CD4-positive, alpha-beta T cell treated with Interleukin-4 for 4 hours (primary cell): ENCODE measurements around the gene NCAPH2.
A peak's percentile ranks its signal among the peaks of the same experiment; 100 is the strongest.

Source experiments
- DNase-seq: peaks from one replicate; pipeline ENCODE4 v3.0.0-alpha.2; 2020

Gene NCAPH2

DNA sequence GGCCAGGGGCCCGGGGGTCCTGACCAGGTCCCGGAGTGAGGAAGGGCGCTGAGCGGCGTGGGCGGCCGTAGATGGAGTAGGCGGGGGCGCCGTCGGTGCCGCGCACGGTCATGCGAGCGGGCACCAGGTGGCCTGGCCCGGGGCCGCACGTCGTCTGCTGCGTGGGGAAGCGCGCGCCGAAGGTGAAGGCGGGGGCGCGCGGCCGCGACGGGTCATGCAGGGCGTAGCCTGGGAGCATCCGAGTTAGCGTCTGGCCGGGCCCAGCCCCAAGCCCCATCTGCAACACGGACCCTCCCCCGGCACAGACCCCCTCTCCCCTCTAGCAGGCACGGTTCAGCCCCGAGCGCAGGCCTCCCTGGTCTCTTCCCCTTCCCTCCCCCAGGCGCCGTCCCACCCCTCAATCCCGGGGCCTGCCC is 23.5 kb downstream of the NCAPH2 start:
- peak; percentile 59 for DNase-seq

DNA sequence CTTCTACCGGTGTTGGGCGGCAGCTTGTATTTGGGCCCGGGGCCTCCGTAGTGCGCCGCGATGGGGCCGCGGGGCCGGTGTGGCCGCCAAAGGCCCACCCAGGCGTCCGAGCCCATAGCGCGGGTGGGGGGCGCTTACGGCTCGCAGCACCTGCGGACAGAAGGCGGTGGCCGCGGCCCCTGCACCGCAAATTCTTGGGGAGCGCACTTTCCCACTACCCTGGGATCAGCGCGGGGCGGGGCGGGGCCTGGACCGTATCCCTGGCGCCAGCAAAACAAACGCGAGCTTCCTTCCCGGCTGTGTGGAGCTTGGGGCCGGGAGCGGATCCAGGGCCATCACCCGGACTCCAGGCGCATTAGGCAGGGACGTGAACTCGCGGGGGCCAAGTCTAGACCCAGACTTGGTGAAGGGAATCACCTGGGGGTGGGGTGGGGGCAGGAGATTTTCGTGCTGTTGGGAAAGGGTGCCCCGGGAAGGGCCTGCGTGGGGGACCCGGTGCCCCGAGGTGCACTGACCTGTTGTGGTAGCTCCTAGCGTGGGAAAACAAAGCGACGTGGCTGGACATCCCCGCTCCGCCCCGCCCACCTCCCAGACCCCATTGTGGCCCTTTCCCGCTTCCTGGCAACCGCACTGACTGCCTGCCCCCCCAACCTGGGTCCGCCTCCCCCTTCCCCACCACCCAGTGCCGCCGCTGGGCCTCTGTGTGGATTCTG is 24.1 kb downstream of the NCAPH2 start:
- no peak for DNase-seq

DNA sequence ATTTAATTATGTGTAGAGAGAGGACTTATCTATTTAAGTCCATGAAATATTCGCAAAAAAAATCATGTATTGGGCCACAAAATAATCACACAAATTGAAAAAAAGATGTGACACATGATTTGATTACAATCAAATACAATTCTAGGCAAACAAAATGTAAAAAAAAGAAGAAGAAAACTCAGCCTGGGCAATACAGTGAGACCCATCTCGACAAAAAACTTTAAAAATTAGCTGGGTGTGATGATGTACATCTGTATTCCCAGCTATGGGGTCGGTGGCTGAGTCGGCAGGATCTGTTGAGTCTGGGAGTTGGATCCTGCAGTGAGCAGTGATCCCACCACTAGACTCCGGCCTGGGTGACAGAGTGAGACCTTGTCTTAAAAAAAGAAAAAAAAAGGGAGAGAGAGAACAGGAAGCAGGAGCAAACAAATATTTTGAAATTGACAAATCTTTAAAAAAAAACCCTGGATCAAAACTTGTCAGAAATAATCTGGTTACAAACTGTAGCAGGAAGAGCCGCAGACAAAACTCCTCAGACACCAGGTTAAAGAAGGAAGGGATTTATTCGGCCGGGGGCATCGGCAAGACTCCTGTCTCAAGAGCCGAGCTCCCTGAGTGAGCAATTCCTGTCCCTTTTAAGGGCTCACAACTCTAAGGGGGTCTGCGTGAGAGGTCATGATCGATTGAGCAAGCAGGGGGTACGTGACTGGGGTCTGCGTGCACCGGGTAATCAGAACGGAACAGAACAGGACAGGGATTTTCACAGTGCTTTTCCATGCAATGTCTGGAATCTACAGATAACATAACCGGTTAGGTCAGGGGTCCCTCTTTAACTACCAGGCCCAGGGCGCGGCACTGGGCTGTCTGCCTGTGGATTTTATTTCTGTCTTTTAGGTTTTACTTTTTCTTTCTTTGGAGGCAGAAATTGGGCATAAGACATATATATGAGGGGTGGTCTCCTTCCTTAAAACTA is 25.1 kb downstream of the NCAPH2 start:
- no peak for DNase-seq

DNA sequence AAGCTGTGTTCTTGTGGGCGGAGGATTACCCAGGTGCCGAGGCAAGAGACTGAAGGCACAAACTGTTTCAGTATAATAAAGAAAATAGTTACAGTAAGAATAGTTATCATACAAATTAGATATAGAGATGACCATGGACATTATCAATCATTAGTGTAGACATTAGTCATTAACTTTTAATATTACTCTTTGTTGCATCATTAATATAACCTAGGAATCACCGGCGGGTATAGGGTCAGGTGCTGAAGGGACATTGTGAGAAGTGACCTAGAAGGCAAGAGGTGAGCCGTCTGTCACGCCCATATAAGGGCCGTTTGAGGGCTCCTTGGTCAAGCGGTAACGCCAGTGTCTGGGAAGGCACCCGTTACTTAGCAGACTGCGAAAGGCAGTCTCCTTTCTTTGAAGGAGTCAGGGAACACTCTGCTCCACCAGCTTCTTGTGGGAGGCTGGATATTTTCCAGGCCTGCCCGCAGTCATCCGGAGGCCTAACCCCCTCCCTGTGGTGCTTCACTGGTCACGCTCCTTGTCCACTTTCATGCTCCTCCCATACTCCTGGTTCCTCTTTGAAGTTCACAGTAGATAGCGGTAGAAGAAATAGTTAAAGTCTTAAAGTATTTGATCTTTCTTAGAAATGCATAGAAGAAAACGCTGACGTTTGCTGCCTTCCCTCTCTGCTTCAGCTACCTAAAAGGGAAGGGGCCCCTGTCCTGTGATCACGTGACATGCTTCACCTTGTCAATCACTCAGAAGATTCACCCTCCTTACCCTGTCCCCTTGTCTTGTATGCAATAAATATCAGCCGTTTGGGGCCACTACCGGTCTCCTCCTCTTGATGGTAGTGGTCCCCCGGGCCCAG is 26.1 kb downstream of the NCAPH2 start:
- DNase-seq: peak; percentile 39

DNA sequence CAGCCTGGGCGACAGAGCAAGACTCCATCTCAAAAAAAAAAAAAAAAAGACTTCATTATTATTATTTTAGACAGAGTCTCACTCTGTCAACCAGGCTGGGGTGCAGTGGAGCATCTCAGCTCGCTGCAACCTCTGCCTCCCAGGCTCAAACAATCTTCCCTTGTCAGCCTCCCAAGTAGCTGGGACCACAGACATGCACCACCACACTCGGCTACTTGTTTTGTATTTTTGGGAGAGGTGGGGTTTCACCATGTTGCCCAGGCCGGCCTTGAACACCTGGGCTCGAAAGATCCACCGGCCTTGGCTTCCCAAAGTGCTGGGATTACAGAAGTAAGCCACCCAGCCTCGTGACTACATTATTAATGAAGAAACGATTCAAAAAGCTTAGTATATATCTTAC is 27.1 kb downstream of the NCAPH2 start:
- DNase-seq: no peak

DNA sequence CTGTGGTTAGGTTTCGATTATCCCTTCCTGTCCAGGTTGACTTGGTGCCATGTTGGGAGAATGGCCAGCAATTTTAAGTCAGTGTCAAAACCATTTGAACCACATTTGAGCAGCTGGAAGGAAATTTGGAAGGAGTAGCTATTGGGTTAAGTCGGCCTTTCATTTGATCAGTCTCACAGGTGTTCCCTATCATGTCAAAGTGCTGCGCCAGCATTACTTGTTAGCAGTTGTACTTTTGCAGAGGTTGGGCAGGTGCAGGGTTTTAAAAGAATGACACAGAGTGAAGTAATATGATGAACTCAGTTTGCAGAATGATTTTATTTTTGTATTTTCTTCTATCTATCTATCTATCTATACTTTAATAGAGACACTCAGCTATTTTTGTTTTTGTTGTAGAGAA is 28.2 kb downstream of the NCAPH2 start:
- no peak for DNase-seq

DNA sequence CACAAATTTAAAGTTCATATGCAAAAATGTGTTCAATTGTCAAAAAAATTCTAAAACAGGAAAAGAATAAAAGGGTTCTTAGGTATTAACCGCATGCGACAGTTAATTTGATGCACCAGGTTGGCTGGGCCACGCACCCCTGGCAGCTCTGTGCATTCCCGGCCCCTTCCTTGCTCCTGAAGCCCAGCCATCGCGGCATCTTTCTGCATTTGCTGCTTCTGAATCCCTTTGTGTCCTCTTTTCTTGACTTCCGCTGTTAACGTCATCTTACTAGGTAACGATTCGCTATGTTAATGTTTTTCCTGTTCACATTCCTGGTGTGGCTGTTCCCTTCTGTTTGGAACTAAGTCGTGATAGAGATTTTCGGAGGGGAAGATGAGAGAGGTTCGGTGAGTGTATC is 29.7 kb downstream of the NCAPH2 start:
- no peak for DNase-seq

DNA sequence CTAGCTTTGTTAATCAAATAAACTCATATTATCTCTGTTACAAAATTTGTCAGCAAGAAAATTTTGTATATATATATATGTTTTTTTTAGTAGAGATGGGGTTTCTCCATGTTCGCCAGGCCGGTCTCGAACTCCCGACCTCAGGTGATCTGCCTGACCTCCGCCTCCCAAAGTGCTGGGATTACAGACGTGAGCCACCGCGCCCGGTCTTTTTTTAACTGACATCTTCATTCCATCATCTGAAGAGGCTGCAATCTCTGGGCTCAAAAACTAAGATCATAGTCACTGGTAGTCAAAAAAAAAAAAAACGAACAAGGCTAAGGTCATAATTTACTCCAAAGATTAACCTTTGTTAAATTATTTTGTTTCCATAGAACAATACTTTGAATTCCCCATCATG is 32.4 kb downstream of the NCAPH2 start:
- no peak for DNase-seq

DNA sequence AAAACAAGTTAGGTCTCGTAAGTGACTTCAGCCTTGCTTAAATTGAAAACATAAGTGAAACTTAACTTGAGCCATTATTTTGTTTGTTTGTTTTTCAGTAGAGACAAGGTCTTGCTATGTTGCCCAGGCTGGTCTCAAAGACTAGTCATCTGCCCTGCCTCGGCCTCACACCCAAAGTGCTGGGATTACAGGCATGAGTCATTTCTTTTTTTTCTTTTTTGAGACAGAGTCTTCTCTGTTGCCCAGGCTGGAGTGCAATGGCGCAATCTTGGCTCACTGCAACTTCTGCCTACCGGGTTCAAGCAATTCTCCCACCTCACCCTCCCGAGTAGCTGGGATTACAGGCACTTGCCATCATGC is 33.6 kb downstream of the NCAPH2 start:
- peak; percentile 70 for DNase-seq

DNA sequence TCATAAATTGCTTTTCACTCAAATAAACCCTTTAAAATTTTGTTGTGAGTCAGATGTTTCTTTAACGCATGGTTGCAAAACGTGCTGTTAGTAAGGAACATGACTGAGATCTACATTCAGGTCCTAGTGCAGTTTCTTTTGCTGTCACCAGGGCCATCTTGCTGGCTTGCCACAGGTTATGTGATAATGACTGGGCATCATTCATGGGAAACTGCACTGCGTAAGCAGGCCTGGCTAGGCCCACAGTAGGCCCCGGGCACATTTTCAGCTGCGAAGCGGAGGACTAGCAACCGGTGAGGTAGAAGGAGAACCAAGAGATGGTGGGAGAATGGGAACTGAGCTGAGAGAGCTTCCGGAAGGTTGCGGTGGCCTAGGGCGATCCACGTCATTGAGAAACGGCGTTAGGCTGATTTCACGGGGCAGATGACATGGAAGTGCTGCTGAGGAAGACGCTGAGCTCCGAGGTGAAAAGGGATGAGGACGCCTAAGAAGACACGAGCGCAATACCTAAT is 34.4 kb downstream of the NCAPH2 start:
- peak; percentile 26 for DNase-seq

DNA sequence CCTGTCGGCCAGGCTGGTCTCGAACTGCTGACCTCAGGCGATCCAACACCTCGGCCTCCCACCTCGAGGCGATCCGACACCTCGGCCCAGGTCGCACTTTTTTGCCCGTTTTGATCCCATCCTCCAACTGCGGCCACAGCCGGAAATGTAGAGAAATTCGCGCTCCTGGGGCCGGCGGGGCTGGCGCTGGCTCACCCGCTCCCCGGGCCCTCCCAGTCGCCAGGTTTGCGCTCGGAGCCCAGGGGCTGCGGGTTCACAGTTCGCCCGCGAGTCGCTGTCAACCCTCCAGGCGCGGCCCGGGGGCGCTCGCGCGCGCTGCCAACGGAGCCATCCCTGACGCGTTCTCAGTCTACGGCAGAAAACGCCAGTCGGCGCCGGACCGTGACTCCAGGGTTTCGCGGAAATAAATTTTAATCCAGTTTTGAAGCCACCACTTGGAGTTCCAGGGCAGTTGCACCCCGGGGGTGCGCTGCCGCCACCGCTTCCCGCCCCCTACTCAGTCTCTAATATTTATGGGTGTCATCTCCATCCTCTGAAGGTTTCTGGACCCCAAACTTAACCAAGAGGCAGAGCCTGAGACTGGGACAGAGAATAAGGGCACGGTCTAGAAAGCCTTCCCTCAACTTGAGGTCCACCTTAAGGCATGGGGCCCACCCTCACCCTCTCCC is 36.2 kb downstream of the NCAPH2 start:
- DNase-seq: peak; percentile 81

DNA sequence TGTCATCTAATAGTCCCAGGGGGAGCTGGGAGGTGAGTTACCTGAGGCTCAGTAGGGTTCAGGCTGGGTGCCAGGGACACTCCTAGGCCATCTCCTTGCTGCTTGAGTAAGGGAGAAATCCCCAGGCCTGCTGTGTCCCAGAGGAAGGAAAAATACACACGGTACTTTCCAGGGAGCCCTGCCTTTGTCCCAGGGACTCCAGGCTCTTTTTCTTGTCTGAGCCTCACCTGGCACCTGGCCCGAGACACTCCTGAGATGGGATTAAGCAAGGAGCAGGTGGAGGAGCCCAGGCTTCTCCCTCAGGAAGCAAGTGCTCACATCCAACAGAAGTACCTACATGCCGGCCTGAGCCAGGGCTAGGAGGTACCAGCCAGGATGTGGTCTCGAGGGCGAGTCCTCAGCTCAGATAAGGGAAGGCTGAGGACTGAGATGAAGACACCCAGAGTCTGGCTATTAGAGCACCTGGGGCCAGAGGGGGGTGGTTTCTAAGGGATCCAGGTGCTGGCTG is 36.8 kb downstream of the NCAPH2 start:
- peak; percentile 27 for DNase-seq

DNA sequence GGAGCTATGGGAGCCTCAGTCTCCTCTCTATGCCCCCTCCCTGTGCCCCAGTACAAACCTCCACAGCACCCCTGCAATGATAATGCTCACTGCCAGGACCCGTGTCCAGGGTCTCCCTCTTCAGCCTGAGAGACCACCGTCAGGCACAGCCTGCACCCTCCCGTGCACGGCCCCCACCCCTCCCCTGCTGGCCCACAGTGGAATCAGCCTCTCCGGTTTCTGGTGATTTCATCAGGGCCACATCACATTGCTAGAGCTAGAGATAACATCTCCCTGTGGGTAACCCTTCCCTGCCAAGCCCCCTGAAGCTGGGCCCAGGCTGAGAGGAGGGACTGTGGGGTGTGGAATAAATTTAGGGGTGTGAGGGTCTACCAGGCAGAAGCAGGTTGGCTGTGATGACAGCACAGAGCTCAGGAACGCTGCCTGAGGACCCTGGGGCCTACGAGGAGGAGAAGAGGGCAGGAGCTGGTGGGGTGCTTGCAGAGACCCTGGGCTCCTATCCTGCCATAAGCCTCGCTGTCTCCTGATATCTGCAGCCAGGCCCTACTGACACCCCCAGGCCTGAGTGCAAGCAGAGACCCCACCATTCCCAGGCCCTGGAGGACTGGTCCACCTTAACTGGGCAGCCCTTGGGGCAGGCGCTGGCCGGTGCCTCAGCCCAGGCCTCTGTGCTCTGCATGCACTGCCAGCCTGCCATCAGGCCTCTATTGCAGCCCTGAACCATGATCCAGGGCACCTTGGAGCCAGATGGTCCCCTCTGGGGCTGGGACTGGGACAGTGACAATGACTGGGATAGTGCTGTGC is 37.7 kb downstream of the NCAPH2 start, which contains the start of gene KLHDC7B:
Gene KLHDC7B (plus strand): TSS at position 378 of the 804 bp plus-strand sequence. CDS start 345 bp downstream, at position 723.
- DNase-seq: peak; percentile 32

DNA sequence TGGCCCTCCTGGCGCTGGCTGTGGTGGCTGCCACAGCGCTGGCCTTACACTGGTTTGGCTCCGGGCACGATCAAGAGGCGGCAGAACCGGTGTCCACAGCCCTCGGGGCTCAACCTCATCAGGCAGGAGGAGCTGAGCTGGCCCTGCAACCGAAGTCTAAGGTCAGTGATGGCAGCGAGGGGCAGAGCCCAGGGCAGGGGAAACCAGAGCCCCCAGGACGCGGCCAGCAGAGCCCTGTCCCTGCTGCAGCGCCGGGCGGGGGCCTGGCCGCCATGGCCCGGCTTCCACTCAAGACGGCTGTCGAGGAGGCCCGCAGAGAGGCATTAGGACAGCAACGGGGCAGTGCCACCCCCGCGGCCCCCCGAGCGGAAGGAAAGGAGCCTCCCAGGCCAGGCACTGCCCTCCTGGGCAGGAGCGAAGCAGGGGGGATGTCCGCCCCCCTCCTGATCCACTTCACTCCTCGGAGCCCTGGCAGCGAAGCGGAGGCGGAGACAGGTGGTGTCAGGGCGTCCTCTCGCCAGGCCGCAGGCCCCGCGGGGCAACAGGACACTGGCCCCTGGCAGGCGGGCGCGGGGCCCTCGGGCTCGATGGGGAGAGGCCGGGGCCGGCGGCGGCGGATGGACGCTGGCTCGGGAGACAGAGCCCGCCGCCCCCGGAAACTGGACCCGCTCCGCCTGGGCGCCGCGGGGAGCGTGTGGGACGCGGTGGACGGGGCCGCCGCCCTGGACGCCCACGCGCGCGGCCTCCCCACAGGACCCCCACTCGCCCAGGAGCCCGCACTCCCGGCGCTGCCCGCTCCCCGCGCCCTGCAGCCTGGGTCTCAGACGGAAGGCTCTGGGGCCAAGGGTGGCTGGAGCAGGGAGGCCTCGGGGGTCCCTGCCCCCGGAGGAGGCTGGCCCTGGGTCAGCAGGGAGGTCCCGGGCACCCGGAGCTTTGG is 38.6 kb downstream of the NCAPH2 start:
- DNase-seq: no peak

DNA sequence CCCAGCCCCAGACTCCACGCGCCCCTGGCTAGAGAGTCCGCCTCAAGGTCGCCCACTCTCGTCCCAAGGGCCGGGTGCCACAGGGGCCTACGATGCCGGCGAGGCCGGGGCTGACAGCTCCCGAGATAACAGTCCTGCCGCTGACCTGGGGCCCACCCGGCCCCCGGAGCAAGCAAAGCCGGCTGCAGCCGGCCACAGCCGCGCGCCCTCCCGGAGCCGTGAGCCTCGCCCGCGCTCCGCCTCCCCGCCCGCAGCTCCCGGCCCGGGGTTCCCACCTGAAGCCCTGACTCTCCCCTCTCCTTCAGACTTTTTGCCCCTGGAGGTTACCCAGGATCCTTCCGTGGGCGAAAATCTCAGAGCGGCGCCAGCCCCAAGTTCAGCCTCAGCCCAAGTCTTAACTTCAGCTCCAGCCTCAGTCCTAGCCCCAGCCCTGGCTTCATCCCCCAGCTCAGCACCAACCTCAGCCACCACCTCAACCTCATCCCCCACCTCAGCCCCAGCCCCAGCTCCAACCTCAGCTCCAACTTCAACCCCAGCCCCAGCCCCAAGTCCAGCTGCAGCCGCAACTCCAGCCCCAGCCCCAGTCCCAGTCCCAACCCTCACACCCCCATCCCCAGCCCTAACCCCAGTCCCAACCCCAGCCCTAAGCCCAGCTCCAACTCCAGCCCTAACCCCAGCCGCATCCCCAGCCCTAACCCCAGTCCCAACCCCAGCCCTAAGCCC is 39.4 kb downstream of the NCAPH2 start:
- DNase-seq: no peak

DNA sequence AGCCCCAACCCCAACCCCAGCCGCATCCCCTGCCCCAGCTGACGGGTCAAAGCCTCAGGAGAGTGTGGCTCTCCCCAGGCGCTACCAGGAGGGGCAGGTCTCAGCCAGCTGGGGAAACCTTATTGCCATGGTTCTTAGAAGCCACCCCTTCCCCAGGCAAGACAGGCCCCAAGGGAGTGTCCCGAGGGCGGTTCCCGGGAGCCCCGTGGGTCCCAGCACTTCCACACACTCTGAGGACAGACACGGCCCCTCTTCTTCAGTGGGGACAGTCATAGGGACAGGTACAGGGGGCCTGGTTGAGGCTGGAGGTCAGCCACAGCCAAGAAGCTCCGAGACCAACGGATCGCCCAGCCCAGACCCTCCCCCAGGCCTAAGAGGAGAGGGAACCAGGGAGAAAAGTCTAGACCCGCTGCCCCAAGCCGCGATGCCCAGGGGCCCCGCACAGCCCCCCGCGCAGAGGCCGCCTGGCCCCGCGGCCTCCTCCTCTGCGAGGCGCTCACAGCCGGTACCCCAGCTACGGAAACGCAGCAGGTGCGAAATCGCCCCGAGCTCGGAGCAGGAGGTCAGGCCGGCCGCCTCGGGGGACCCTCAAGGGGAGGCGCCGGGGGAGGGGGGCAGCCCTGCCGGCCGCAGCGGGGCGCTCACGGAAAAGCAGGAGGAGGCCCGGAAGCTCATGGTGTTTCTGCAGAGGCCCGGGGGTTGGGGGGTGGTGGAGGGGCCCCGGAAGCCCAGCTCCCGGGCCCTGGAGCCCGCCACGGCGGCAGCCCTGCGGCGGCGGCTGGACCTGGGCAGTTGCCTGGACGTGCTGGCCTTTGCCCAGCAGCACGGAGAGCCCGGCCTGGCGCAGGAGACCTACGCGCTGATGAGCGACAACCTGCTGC is 40.3 kb downstream of the NCAPH2 start:
- peak; percentile 54 for DNase-seq

DNA sequence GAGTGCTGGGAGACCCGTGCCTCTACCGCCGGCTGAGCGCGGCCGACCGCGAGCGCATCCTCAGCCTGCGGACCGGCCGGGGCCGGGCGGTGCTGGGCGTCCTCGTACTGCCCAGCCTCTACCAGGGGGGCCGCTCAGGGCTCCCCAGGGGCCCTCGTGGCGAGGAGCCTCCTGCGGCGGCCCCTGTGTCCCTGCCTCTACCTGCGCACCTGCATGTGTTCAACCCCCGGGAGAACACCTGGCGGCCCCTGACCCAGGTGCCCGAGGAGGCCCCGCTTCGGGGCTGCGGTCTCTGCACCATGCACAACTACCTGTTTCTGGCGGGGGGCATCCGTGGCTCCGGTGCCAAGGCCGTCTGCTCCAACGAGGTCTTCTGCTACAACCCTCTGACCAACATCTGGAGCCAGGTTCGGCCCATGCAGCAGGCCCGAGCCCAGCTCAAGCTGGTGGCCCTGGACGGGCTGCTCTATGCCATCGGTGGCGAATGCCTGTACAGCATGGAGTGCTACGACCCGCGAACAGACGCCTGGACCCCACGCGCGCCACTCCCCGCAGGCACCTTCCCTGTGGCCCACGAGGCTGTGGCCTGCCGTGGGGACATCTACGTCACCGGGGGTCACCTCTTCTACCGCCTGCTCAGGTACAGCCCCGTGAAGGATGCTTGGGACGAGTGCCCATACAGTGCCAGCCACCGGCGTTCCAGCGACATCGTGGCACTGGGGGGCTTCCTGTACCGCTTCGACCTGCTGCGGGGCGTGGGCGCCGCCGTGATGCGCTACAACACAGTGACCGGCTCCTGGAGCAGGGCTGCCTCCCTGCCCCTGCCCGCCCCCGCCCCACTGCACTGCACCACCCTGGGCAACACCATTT is 41.1 kb downstream of the NCAPH2 start:
- DNase-seq: no peak
